ENCODE data around the gene ASCC1. TPM values are rescaled to one million over a fixed set of nuclear protein-coding genes. Genes with fewer than 3 reads are reported as not detected.
"Not testable (repeated sequence)": the region's sequence is repeated elsewhere in the genome, so short reads cannot be mapped to it uniquely, and the experiment has no call there.

The ASCC1 gene
- total RNA-seq, 1 donor from 2014 or later: 23.0 TPM

- DNase-seq: no peak
These were observed 91.7 kb downstream of the ASCC1 start for GRCh38 chr10:72124381-72124780.

DNA sequence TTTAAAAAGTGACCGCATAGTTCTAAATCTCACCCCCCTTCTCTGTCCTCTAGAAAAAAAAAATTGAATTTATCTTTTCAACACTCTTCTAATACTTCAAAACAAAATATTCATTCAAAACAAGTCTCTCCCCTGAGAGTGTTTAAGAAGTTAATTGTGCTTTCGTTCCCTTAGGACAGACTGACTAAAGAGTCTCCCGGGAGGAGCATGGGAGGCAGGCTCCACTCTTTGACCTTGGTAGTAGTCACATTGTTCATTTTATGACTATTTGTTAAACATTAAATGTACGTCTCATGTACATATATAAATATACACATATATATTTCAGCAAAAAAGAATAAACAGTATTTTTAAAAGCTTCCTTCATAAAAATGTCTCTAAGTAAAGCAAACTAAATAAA lies 92.5 kb downstream of the ASCC1 start:
- no peak for DNase-seq

GRCh38 chr10:72122221-72122620 lies 93.9 kb downstream of the ASCC1 start:
- DNase-seq: no peak

GRCh38 chr10:72121389-72121788 lies 94.7 kb downstream of the ASCC1 start:
- DNase-seq: no peak

- no peak for DNase-seq
These were observed 99.7 kb downstream of the ASCC1 start for GRCh38 chr10:72116372-72116771.

DNA sequence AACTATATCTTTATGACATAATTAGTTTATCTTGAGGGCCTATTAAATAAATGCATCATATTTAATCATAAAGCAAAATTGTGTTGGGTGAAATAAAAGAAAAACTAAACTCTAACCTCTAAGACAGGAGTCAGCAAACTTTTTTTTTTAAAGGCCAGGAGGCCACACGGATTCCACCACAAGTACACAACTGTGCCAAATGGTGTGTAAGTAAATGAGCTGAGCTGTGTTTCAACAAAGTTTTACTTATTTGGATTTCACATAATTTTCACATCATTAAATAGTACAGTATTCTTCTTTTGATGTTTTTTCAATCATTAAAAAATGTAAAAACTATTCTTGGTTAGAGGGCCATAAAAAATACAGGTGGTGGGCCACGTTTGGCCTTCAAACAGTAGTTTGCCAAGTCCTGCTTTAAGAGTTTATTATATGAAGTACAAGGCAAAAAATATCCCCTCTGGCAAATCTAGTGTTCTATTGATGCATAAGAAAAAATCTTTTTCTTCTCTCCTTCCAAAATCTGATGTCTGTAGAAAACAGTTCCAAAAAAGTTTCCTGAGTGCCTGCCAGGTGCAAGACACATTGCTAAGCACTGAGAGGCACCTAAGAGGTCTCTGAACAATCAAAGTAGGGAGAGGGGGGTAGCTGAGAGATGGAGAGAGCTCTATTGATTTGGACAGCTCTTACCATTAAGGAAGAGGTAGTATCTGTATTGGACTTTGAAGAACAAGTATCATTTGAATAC lies 101.2 kb downstream of the ASCC1 start:
- no peak for DNase-seq

GRCh38 chr10:72110673-72111401 lies 105.2 kb downstream of the ASCC1 start:
- DNase-seq: peak; percentile 76

GRCh38 chr10:72109636-72110157 lies 106.4 kb downstream of the ASCC1 start:
- DNase-seq: no peak

- DNase-seq: no peak
These were observed 107.0 kb downstream of the ASCC1 start for GRCh38 chr10:72108830-72109635.

- not testable (repeated sequence) for DNase-seq
These were observed 108.1 kb downstream of the ASCC1 start for GRCh38 chr10:72108004-72108370.

GRCh38 chr10:72107325-72108003 lies 108.6 kb downstream of the ASCC1 start:
- DNase-seq: no peak

DNA sequence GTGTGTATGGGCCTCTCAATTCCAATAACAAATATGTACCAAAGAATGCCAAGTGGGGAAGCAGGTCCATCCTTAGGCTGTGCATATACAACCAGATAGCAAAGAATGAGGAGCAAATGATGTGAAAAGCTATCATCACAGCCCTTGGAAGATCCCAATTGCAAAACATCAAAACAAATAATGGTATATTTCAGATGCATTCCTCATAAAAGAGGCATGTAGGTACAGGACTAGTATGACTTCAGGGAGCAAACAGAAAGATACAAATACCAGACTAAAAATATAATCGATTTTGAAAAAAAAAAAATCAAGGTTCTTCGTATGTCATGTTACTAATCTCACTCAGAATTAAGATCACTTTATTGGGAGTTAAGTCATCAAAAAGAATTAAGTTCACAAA lies 109.2 kb downstream of the ASCC1 start:
- no peak for DNase-seq

DNA sequence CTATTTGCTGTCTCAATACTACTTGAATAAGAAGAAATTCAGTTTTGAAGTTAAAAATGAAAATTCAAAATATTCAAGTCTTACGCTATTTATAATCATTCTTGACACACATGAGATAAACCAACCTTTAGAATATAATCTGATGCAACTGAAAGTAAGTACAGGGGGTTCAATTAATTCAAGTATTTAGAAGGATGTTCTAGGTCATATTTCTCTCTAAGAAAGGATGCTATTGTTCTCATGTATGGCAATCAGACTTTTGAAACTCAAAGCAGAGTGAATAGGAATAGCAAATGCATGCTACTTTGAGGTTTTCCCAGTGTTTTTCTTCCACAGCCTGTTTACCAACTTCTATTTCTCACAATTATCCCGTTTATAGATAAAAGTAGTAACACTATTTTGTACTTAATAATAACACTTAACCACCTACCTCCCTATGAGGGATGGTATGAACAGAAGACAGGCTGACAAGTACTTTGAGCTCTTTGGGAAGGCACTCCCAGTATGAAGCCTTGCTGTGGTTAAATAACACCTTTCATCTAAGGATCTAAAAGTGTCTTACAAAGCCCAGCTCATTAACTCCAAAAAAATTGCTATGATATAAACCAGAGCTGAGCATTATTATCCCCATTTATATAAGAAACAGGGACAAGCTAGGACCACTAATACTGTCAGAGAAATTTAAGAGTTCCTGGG lies 109.8 kb downstream of the ASCC1 start:
- DNase-seq: no peak

DNA sequence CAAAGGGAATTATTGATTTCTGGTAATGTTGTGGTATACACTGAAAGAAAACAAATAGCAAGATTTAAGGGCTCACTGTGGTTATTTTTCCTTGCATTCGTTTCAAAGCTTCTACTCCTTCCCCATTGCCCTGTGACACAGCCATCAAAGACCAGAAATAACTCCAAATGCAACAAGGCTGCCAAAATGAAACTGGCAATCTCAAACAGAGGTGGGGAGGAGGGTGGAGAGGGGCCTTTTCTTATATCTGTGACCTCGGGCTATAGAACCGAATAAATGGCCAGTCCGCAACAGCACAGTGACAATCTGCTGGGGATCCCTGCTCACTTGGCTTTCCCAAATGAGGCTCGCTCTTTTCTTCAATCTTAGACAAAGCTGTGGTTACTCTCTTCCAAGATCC lies 110.4 kb downstream of the ASCC1 start:
- DNase-seq: no peak

DNA sequence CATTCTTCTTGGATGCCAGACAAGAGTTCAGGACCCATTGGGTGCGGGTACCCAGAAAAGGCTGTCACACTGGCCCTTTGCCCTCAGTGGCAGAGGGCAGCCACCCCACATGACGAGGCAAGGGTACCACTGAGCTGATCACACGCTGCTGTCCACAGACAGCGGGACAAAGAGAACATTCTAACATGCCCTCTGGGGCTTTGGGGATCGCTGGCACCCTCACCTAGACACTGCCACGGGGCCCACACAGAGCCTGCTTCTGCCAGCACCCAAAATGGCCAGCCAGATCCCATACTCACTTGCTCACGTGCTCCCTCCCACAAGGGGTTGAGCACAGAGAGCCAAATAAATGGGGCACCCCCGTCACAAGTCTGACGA lies 111.0 kb downstream of the ASCC1 start:
- DNase-seq: no peak

DNA sequence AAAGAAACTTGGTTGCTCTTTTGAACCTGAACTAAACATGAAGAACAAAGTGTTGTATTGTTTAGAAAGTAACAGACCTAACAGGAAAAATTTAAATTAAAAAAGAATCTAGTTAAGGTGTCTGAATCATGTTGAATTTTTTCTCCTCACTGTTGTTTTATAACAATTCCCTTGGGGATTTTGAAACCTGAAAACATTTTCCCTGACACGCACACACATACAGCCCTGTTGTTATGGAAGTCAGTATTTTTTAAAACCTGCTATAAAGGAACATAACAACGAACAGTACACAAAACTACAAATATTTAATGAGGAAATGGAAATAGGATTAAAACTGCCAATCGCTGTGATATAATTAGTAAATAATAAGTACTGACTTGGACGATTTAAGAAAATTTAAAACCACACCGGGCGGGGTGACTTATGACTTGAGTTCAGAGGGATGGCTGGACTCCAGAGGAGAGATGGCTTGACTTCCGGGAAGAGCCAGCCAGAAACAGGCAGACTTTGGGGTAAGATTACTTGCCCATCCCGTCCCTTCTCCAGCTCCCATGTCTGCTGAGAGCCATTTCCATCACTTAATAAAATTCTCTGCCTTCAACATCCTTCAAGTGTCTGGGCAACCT lies 111.5 kb downstream of the ASCC1 start:
- no peak for DNase-seq

DNA sequence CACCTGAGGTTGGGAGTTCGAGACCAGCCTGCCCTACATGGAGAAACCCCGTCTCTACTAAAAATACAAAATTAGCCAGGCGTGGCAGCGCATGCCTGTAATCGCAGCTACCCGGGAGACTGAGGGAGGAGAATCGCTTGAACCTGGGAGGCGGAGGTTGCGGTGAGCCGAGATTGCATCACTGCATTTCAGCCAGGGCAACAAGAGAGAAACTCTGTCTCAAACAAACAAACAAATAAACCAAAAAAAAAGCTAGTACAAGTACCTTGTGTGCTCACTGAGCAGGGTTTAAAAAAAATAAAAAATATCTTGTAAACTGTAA lies 116.5 kb downstream of the ASCC1 start:
- no peak for DNase-seq

DNA sequence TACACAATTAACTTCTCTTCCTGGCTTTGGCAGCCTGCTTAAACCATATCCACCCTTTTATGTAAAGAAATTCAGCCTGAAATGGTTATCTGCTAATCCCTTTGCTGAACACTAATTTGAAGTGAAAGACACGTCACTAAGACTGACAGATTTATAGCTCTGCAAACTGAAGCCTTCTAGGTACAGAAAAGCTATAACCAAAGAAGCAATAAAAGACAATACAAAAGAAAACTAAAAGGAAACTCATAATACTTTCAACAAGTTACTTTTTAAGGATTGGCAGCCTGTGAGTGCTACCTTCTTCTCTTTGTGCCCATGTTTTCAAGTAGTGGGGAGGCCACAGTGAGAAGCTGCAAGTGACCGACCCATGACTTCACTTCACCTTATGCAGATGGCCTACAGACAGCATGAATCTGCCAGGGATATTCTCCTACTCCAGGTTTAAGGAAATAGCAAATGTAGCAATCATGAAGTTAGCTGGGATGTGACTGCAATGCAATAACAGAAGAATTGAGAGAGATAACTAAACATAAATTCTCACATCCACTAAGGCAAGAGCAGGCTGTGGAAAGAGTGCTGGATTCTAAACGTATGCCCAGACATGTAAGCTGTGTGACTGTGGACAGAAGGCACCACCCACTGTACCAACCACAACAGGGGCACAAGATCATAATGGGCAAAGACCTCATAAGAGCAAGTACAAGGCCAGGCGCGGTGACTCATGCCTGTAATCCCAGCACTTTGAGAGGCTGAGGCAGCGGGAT lies 117.1 kb downstream of the ASCC1 start:
- DNase-seq: no peak

DNA sequence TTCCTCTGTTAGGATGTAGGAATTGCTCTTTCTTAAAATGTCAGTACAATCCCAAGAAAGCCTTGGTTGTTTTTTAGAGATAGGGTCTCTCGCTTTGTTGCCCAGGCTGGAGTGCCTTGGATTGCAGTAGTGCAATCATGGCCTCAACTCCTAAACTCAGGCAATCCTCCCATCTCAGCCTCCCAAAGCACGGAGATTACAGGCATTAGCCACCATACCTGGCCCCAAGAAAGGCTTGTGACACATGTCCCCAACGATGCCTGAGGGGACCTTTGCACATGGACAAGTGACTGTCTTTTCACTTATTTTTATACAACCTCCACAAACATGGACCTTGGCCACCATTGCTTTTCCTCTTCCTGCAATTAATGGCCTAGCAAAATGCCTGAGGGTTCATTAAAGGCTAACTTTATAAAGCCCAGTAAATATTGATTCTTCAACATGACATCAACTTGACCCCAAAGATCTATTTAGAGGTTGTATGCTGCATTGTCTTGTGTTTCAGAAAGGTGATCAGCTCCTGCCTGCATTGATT lies 117.7 kb downstream of the ASCC1 start:
- DNase-seq: no peak

All from skin of body (tissue), 2 donors.